ENCODE measurements around the gene FAM20A. TPM values are rescaled to one million over a fixed set of nuclear protein-coding genes. Genes with fewer than 3 reads are reported as not detected.
"Not testable (repeated sequence)": the region's sequence is repeated elsewhere in the genome, so short reads cannot be mapped to it uniquely, and the experiment has no call there.

FAM20A gene
- polyA plus RNA-seq, 3 donors, result 10.6 to 19.2 (median 14.8) TPM

DNA sequence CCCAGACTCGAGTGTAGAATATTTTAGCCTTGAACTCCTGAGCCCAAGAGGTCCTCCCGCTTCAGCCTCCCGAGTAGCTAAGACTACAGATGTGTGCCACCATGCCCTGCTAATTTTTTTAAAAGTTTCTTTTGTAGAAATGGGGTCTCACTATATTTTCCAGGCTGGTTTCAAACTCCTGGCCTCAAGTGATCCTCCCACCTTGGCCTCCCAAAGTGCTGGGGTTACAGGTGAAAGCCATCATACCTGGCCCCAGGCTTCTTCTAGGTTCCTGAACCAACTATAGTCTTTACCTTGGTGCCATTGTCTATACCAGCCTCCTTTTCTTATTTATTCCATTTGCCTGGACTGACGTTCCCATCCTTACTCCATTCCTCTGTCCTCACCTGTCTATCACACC is 106.1 kb downstream of the FAM20A start:
- no peak for DNase-seq

GRCh38 chr17:68492394-68493054 is 108.6 kb downstream of the FAM20A start:
- DNase-seq, result not testable (repeated sequence)

DNA sequence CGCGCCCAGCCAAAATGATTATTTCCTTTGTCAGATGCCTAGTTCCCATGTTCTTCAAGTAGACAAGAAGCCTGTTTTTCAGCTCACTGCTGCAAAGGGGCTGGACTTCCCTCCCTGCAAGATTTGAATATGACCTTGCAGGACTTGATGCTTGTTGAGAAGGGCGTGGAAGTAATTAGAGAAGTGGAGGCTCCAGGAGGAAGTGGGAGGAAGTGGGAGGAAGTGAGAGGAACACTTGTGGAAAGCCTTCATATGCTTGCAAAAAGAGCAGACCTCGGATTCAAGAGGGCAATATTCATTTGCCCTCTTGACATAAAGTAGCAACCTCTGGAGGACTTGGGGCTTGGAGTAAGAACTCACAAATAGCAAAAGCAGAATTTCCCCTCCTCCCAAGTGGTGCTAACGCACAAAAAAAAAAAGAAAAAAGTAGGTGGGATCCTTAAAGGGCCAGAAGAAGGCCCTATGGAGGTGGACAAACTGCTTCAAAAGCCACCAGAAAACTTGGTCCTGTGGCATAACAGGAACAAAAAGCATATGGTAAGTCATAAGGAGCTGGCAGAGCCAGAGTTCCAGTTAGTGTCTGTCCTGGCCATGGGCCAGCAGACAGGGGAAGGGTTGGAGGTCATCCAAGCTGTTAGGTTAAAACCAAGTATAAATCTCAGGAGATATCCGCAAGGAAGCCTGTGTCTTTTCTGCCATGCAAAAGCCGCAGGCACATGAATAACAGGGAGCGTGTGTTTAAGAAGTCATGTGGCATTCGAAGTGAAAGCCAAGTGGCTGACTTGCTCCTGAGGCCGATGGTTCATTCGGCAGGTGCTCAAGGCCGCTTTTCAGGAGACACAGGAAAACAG is 109.6 kb downstream of the FAM20A start:
- DNase-seq, result no peak

DNA sequence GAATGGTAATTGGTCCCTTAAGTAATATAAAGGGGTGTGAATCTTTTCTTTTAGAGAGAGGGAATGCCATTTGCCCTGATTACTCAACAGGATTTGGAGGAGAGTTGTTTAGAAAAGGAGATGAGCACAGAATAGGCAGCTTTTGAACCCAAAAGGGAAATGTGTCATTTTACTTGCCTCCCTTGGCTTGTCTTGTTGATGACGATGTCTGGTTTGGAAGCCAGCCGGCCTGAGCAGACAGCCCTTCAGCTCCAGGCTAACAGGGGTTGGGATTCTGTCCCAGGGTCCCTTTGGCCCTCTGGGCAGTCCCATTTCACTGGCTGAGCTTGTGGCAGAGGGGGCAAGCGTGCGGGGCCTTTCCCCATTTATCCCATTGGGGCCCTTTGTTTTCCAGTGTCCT is 111.2 kb downstream of the FAM20A start:
- DNase-seq, result no peak

Other genes with a start within 250 kb of the FAM20A start
- gene WIPI1, start 143.9 kb downstream of the FAM20A start, polyA plus RNA-seq (ENCODE audit: insufficient read length in 3 of 3), result 10 to 100 TPM; 28.4 to 36.2 (median 29.2) TPM
- 100 to 1,000 TPM; 318 to 384 (median 370) TPM for gene PRKAR1A, start 88.9 kb downstream of the FAM20A start, polyA plus RNA-seq (ENCODE audit: insufficient read length in 3 of 3)